T-helper 9 cell (primary cell): ENCODE measurements around the gene IL10RA.
"Not testable (repeated sequence)": the region's sequence is repeated elsewhere in the genome, so short reads cannot be mapped to it uniquely, and the experiment has no call there.

Experiments used
- DNase-seq: peaks from one replicate; pipeline ENCODE4 v3.0.0-alpha.2; 2020

The IL10RA gene

GRCh38 chr11:117993988-117994745 is 8.0 kb downstream of the IL10RA start:
- no peak for DNase-seq

GRCh38 chr11:117995472-117995871 is 9.3 kb downstream of the IL10RA start:
- DNase-seq, result no peak

DNA sequence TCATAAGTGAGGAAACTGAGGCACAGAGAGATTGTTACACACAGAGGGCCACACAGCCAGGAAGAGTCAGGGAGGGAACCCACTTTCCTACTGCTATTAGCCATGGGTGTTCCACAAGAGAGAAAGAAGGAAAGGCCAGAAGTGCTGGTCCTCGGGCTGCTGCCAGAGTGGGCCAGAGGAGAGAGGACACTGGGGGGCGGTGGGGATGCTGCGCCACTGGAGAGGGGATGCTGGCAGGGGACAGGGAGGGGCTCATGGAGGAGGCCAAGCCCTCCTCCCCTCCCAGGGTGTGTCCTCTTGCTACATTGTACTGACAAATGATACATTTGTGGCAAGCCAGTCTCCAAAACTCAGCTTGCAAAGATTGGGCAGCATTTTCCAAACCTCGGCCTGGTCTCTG is 9.9 kb downstream of the IL10RA start:
- DNase-seq, result no peak

- DNase-seq, result no peak
Observed at GRCh38 chr11:117997406-117997805, 11.2 kb downstream of the IL10RA start.

DNA sequence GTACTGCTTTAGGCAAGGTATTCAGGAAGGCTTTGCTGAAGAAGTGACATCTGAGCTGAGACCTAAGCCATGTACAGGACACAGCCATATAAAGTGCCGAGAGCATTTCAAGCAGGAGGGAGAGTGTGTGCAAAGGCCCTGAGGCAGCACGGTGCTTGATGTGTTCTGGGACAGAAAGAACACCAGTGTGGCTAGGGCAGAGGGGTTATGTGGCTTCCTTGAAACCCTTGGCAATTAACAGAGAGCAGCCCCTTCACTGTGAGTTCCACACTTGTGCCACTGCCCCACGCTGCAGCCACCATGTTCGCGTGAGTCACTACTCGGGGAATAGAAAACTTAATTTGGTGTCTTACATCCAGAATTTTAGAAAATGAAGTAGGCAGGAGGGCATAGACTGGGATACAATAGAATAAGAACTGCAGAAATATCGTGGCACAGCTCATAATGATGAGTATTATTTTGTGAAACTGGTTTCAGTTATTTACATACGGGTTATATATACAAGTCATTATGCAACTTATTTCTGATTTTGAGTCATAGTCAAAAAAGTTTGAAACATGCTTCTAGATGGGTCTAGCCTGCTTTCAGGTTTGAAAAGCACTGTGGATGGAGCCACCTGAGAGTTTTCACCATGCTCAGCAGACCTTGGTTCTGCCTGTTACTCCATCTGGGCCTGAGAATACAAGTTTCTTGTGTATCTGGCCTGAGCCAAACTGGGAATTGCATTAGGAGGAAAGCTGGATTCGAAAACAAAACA is 11.8 kb downstream of the IL10RA start:
- DNase-seq, result no peak

GRCh38 chr11:117998664-117999353 is 12.6 kb downstream of the IL10RA start:
- no peak for DNase-seq

DNA sequence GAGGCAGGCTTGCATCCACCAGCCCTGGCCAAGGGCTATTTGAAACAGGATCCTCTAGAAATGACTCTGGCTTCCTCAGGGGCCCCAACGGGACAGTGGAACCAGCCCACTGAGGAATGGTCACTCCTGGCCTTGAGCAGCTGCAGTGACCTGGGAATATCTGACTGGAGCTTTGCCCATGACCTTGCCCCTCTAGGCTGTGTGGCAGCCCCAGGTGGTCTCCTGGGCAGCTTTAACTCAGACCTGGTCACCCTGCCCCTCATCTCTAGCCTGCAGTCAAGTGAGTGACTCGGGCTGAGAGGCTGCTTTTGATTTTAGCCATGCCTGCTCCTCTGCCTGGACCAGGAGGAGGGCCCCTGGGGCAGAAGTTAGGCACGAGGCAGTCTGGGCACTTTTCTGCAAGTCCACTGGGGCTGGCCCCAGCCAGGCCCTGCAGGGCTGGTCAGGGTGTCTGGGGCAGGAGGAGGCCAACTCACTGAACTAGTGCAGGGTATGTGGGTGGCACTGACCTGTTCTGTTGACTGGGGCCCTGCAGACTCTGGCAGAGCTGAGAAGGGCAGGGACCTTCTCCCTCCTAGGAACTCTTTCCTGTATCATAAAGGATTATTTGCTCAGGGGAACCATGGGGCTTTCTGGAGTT is 13.3 kb downstream of the IL10RA start:
- no peak for DNase-seq

- DNase-seq, result no peak
Observed at GRCh38 chr11:118000067-118000849, 14.1 kb downstream of the IL10RA start.

DNA sequence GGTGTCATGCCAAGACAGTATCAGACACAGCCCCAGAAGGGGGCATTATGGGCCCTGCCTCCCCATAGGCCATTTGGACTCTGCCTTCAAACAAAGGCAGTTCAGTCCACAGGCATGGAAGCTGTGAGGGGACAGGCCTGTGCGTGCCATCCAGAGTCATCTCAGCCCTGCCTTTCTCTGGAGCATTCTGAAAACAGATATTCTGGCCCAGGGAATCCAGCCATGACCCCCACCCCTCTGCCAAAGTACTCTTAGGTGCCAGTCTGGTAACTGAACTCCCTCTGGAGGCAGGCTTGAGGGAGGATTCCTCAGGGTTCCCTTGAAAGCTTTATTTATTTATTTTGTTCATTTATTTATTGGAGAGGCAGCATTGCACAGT is 14.6 kb downstream of the IL10RA start:
- no peak for DNase-seq

DNA sequence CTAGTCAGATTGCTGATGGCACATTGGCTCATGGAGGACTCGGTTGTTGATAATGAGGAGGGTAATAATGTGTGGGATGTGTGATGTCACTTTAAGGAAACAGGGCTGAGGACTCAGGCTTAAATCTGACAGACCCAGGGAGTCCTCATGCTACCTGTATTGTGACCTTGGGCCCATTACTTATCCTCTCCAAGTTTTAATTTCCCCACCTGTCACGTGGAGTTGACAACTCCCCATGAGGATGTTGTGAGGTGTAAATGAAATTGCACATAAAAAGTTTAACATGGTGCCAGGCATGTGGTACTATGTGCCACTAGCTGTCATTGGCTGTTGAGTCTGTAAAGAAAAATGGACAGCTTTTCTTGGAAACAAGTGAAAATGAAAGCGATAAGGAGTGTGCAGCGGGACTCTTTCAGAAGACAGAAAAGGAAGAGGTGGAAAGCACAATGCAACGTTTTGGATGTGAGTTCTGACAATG is 15.3 kb downstream of the IL10RA start:
- no peak for DNase-seq

DNA sequence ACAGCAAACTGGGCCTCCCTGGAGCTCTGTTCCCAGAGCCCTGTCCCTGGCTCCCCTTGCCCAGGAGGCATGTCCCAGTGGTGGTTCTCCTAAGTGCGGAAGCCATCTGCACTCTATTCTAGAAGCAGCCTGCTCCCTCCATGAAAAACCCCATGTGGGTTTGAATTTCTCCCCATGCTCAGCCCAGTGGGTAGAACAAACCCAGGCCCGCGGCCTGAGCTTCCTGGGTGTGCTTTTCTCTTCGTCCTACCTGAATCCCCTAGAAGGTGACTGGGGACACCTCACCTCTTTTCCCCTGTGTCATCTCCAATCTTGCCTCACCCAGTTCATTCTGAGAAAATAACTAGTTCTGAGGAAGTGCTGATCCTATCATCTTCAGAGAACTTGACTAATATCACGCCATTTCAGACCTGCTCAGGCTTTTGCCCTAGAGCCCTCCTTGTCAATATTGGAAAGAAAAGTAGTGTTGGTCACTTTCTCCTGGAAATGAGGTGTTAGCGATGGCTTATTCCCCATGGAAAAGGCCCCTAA is 15.9 kb downstream of the IL10RA start:
- DNase-seq, result no peak

- no peak for DNase-seq
Observed at GRCh38 chr11:118002541-118003423, 16.6 kb downstream of the IL10RA start.

DNA sequence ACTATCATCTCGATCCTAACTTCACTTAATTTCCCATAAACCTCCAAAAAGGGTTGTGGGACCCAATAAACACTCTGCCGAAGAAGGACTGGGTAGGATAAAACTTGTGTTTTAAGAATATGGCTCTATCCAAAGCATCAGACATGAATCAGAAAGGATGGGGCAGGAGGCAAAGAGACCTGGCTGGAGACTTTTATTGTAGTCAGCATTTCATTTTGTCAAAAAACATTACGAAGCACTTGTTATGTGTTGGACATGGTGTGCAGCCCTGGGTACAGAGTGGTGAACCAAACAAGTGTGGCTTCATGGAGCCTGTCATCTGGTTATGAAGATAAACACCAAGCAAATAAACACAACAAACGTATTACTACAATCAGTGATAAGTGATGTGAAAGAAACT is 17.3 kb downstream of the IL10RA start:
- DNase-seq, result no peak

GRCh38 chr11:118004543-118005223 is 18.5 kb downstream of the IL10RA start:
- DNase-seq, result no peak

DNA sequence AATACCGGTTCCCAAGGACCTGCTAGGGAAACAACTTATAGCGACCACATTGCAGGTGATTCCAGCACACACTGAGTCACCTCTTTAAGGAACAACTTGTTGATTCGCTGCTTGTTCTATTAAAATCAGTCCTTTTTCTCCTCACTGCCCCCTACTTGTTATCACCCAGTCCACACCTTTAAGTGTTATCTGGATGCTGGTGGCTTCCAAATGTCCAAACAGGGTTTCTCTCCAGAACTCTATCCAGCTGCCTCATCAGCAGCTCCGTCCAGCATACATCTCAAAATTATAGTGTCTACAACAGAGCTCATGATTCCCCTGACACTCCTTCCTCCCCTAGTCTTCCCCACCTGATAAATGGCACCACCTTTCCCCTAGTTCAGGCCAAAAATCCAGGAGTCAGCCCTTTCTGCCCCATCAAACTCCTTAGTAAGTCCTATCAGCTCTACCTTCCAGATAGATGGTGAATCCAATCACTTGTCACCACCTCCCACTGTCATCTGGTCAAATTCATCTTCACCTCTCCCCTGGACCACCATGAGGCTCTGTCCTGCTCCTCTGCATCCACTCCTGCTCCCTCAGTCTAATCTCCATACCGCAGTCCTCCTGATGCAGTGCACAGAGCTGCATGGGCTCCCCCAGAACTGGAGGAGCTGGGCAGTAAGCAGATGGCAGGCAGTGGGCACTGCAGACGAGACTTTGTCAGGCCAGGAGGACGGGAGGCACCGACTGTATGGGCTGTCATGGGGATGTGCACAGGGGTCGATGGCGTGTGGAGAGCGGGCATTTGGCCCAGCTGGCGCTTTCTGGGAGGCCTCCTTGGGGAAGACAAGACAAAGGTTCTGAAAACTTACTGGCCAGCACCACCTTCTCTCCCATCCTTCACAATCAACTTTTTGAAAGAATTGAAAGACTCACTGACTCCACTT is 19.3 kb downstream of the IL10RA start:
- no peak for DNase-seq

DNA sequence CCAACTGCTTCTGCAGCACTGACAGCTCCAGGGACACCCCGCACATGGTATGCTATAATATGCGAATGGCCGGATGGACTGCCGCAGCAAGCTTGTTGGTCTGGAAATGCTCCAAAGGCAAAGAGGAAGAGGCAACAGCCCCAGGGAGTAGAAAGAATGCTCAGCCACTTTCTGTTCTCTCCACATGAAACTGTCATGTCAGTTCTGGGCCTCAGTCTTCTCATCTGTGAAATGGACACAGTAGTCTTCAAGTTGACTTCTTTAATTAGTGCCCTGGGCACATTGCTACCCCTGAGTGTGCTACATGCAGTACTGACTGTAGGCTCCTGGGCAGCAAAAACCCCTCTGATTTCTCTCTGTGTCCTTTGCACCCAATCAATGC is 19.9 kb downstream of the IL10RA start:
- no peak for DNase-seq

DNA sequence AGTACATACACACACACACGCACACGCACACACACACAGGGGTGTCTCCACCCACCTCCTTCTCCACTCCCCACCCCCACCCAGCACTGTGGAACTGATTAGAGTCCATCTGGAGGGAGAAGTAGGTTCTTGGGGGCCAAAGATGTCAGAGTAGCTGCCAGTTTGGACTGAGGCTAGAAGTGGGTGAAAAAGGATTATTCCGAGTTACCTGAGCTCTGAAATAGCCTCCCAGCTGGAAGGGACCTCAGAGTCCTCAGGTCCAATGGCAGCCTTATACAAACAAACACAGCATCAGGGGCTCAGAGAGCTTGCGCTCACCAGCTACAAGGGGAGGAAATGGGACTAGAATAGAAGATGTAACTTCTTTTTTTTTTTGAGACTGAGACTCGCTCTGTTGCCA is 20.8 kb downstream of the IL10RA start:
- no peak for DNase-seq

GRCh38 chr11:118007563-118008270 is 21.5 kb downstream of the IL10RA start:
- DNase-seq, result not testable (repeated sequence)
